ENCODE data around the gene ITPRIPL2.

ITPRIPL2 gene

DNA sequence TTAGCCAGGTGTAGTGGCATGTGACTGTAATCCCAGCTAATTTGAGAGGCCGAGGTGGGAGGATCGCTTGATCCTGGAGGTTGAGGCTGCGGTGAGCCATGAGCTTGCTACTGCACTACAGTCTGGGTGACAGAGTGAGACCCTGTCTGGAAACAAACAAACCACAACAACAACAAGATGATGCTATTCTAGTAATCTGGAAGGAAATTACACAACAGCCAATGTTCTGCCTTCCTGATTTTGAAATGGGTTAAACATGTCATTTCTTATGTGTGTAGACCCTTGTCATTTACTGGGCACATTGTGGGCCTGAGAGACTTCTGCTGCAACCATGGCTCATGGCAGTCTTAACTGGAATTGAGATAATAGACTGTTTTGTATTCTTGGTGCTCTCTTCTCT, 40.4 kb upstream of the ITPRIPL2 start:
- no peak overlapping the region for H2AK5ac ChIP-seq (ENCODE audit: low read length)

DNA sequence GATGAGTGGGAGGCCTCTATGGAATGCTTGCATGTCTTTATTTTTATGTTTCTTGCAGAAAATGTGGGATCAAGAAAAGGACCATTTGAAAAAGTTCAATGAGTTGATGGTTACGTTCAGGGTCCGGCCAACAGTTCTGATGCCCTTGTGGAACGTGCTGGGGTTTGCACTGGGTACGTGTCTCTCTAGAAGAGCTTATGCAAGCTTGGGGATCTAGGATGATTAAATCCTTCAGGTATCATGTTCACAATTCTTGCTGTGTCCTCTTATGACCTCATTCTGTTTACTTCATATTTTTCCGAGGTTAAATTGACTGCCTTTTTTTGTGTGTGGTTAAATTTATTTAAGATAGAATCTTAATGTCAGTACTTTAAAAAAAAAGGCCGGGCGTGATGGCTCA, 39.9 kb upstream of the ITPRIPL2 start:
- H3K9ac ChIP-seq (ENCODE audit: low read length), result no peak overlapping the region
- no peak for DNase-seq
- H2AK5ac ChIP-seq (ENCODE audit: low read length), result no peak overlapping the region
- H4K5ac ChIP-seq (ENCODE audit: low read length), result no peak overlapping the region
- H3K18ac ChIP-seq (ENCODE audit: low read length), result no peak overlapping the region
- H3K27ac ChIP-seq (ENCODE audit: low read depth, low read length), result no peak overlapping the region
- no peaks in the 10 kb centered on the region for H3K27me3 ChIP-seq (ENCODE audit: insufficient read depth, low read length, poor library complexity)
- no peaks in the 10 kb centered on the region for H3K36me3 ChIP-seq (ENCODE audit: control insufficient read depth, insufficient read depth, low read length)
- H3K4me2 ChIP-seq (ENCODE audit: low read length), result no peak overlapping the region
- no peak overlapping the region for H3K4ac ChIP-seq (ENCODE audit: low read depth, low read length)
- no peak overlapping the region for H2BK120ac ChIP-seq (ENCODE audit: low read depth, low read length)
- no peak overlapping the region for H4K8ac ChIP-seq (ENCODE audit: low read depth, low read length)
- H3K23ac ChIP-seq (ENCODE audit: low read length), result no peak overlapping the region
- no peak overlapping the region for H2BK5ac ChIP-seq (ENCODE audit: low read length)
- H3K79me1 ChIP-seq (ENCODE audit: low read length), result no peaks in the 10 kb centered on the region
- no CpG with 5 or more reads among the region's 7 CpGs for WGBS (ENCODE audit: extremely low coverage, insufficient coverage, low lambda C conversion rate)
- H3K4me3 ChIP-seq (ENCODE audit: low read length), result no peak overlapping the region
- H2BK15ac ChIP-seq (replicated peaks; ENCODE audit: low read depth), result no peak overlapping the region
- H3K4me1 ChIP-seq (ENCODE audit: control insufficient read depth, low read depth, low read length), result no peaks in the 10 kb centered on the region
- H3K79me2 ChIP-seq (ENCODE audit: control insufficient read depth, insufficient read depth, low read length), result no peaks in the 10 kb centered on the region
- no peak overlapping the region for H3K56ac ChIP-seq (ENCODE audit: low read length)

More for the DNA sequence above, 40.4 kb upstream of the ITPRIPL2 start:
- Histone ChIP-seq H3K23ac (ENCODE audit: low read length) (no peak overlapping the region), H3K4ac (ENCODE audit: low read depth, low read length) (no peak overlapping the region), H4K5ac (ENCODE audit: low read length) (no peak overlapping the region), H3K27me3 (ENCODE audit: insufficient read depth, low read length, poor library complexity) (no peaks in the 10 kb centered on the region), H2BK15ac (replicated peaks; ENCODE audit: low read depth) (no peak overlapping the region), H3K79me2 (ENCODE audit: control insufficient read depth, insufficient read depth, low read length) (no peaks in the 10 kb centered on the region), H2BK5ac (ENCODE audit: low read length) (no peak overlapping the region), H3K79me1 (ENCODE audit: low read length) (no peaks in the 10 kb centered on the region), H3K4me2 (ENCODE audit: low read length) (no peak overlapping the region), H3K4me1 (ENCODE audit: control insufficient read depth, low read depth, low read length) (no peaks in the 10 kb centered on the region), H3K4me3 (ENCODE audit: low read length) (no peak overlapping the region), H3K36me3 (ENCODE audit: control insufficient read depth, insufficient read depth, low read length) (no peaks in the 10 kb centered on the region), H3K18ac (ENCODE audit: low read length) (no peak overlapping the region), H3K27ac (ENCODE audit: low read depth, low read length) (no peak overlapping the region), H4K8ac (ENCODE audit: low read depth, low read length) (no peak overlapping the region), H3K56ac (ENCODE audit: low read length) (no peak overlapping the region), H2BK120ac (ENCODE audit: low read depth, low read length) (no peak overlapping the region), H3K9ac (ENCODE audit: low read length) (no peak overlapping the region)
- DNase-seq, result no peak
- no CpG with 5 or more reads among the region's 3 CpGs for WGBS (ENCODE audit: extremely low coverage, insufficient coverage, low lambda C conversion rate)

DNA sequence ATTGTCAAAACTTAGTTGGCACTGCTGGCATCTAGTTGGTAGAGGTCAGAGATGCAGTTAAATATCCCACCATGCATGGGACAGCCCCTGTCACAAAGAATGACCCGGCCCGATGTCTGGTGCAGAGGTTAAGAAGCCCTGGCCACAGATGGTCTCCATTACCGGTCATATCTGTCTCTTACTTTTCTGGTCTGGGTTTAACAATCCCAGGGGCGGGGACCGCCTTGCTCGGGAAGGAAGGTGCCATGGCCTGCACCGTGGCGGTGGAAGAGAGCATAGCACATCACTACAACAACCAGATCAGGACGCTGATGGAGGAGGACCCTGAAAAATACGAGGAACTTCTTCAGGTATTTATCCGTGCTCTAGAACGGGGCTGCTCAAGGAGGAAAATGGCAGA, 38.3 kb upstream of the ITPRIPL2 start:
- Histone ChIP-seq H3K4me1 (ENCODE audit: control insufficient read depth, low read depth, low read length) (no peaks in the 10 kb centered on the region), H3K4ac (ENCODE audit: low read depth, low read length) (no peak overlapping the region), H3K27ac (ENCODE audit: low read depth, low read length) (no peak overlapping the region), H3K4me2 (ENCODE audit: low read length) (no peak overlapping the region), H3K79me1 (ENCODE audit: low read length) (no peaks in the 10 kb centered on the region), H4K5ac (ENCODE audit: low read length) (no peak overlapping the region), H3K9ac (ENCODE audit: low read length) (no peak overlapping the region), H3K36me3 (ENCODE audit: control insufficient read depth, insufficient read depth, low read length) (no peaks in the 10 kb centered on the region), H3K56ac (ENCODE audit: low read length) (no peak overlapping the region), H3K4me3 (ENCODE audit: low read length) (no peak overlapping the region), H3K79me2 (ENCODE audit: control insufficient read depth, insufficient read depth, low read length) (no peaks in the 10 kb centered on the region), H2BK15ac (replicated peaks; ENCODE audit: low read depth) (no peak overlapping the region), H4K8ac (ENCODE audit: low read depth, low read length) (no peak overlapping the region), H3K18ac (ENCODE audit: low read length) (no peak overlapping the region), H2BK120ac (ENCODE audit: low read depth, low read length) (no peak overlapping the region), H2BK5ac (ENCODE audit: low read length) (no peak overlapping the region), H3K23ac (ENCODE audit: low read length) (no peak overlapping the region), H3K27me3 (ENCODE audit: insufficient read depth, low read length, poor library complexity) (no peaks in the 10 kb centered on the region), H2AK5ac (ENCODE audit: low read length) (no peak overlapping the region)
- DNase-seq, result no peak
- no CpG with 5 or more reads among the region's 12 CpGs for WGBS (ENCODE audit: extremely low coverage, insufficient coverage, low lambda C conversion rate)

DNA sequence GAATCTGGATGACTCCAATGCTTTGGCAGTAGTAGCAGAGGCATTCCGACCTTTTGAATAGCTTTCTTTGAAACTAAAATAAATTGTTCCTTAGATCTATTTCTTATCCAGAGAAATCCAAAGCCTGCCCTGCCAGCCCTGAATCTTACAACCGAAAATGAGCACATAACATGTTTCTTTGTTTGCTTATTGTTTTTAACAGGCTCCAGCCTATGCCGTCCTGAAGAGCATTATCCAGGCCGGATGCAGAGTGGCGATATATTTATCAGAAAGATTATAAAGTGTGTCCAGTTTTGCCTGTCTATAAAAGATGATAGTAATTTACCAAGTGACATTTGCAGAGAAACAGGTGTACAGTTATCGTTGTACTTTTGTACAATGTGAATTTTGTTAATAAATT, 35.9 kb upstream of the ITPRIPL2 start:
- H2BK120ac ChIP-seq (ENCODE audit: low read depth, low read length), result no peak overlapping the region
- H3K27me3 ChIP-seq (ENCODE audit: insufficient read depth, low read length, poor library complexity), result no peaks in the 10 kb centered on the region
- no peak overlapping the region for H3K23ac ChIP-seq (ENCODE audit: low read length)
- H3K27ac ChIP-seq (ENCODE audit: low read depth, low read length), result no peak overlapping the region
- no peaks in the 10 kb centered on the region for H3K79me2 ChIP-seq (ENCODE audit: control insufficient read depth, insufficient read depth, low read length)
- H2AK5ac ChIP-seq (ENCODE audit: low read length), result no peak overlapping the region
- no peak overlapping the region for H4K5ac ChIP-seq (ENCODE audit: low read length)
- H3K4me3 ChIP-seq (ENCODE audit: low read length), result no peak overlapping the region
- no peak overlapping the region for H3K56ac ChIP-seq (ENCODE audit: low read length)
- H3K9ac ChIP-seq (ENCODE audit: low read length), result no peak overlapping the region
- H4K8ac ChIP-seq (ENCODE audit: low read depth, low read length), result no peak overlapping the region
- no peak for DNase-seq
- no peak overlapping the region for H3K4ac ChIP-seq (ENCODE audit: low read depth, low read length)
- 100% methylated on average over 1 of the region's 6 CpGs for WGBS (ENCODE audit: extremely low coverage, insufficient coverage, low lambda C conversion rate)
- no peak overlapping the region for H3K4me2 ChIP-seq (ENCODE audit: low read length)
- H2BK5ac ChIP-seq (ENCODE audit: low read length), result no peak overlapping the region
- H3K18ac ChIP-seq (ENCODE audit: low read length), result no peak overlapping the region
- H2BK15ac ChIP-seq (replicated peaks; ENCODE audit: low read depth), result no peak overlapping the region
- H3K4me1 ChIP-seq (ENCODE audit: control insufficient read depth, low read depth, low read length), result no peaks in the 10 kb centered on the region
- H3K79me1 ChIP-seq (ENCODE audit: low read length), result no peaks in the 10 kb centered on the region
- H3K36me3 ChIP-seq (ENCODE audit: control insufficient read depth, insufficient read depth, low read length), result no peaks in the 10 kb centered on the region

DNA sequence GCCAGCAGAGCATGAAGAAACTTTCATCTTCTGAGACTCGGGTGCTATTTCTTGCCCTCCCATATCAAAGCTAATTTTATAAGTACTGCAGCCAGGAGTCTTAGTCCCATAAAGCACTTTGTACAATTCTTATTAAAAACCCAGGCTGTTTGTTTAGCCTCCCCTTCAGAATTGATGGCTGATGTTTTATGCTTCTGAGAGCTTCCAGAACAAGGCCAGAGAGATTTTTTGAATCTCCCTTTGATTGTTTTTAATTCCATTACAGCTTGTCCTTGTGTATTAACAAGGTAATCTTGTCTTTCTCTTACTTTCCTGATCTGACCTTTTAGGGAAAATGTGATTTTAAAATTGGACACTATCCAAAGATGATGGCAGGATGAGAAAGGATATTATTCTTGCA, 30.1 kb upstream of the ITPRIPL2 start:
- Histone ChIP-seq H3K36me3 (ENCODE audit: control insufficient read depth, insufficient read depth, low read length) (no peaks in the 10 kb centered on the region), H3K18ac (ENCODE audit: low read length) (no peak overlapping the region), H3K56ac (ENCODE audit: low read length) (no peak overlapping the region), H3K4me2 (ENCODE audit: low read length) (no peak overlapping the region), H3K23ac (ENCODE audit: low read length) (no peak overlapping the region), H3K9ac (ENCODE audit: low read length) (no peak overlapping the region), H3K27ac (ENCODE audit: low read depth, low read length) (no peak overlapping the region), H3K4me3 (ENCODE audit: low read length) (no peak overlapping the region), H2BK15ac (replicated peaks; ENCODE audit: low read depth) (no peak overlapping the region), H3K79me2 (ENCODE audit: control insufficient read depth, insufficient read depth, low read length) (no peaks in the 10 kb centered on the region), H4K8ac (ENCODE audit: low read depth, low read length) (no peak overlapping the region), H3K27me3 (ENCODE audit: insufficient read depth, low read length, poor library complexity) (no peaks in the 10 kb centered on the region), H2AK5ac (ENCODE audit: low read length) (no peak overlapping the region), H3K79me1 (ENCODE audit: low read length) (no peaks in the 10 kb centered on the region), H2BK5ac (ENCODE audit: low read length) (no peak overlapping the region), H3K4me1 (ENCODE audit: control insufficient read depth, low read depth, low read length) (no peaks in the 10 kb centered on the region), H2BK120ac (ENCODE audit: low read depth, low read length) (no peak overlapping the region), H3K4ac (ENCODE audit: low read depth, low read length) (no peak overlapping the region), H4K5ac (ENCODE audit: low read length) (no peak overlapping the region)
- no CpG with 5 or more reads among the region's 1 CpG for WGBS (ENCODE audit: extremely low coverage, insufficient coverage, low lambda C conversion rate)
- no peak for DNase-seq

DNA sequence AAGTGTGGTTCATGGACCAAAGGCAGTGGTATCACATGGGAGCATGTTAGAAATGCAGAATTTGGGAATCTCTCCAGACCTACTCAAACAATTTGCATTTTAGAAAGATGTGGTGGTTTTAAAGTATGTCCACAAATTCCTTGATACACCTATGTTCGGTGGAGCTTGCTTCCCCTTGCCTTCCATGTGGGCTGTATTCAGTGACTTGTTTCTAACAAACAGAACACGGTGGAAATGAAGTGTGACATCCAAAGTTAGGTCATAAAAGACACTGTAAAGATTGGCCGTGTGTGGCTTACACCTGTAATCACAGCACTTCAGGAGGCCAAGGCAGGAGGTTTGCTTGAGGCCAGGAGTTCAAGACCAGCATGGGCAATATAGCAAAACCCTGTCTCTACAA, 29.6 kb upstream of the ITPRIPL2 start:
- H2BK15ac ChIP-seq (replicated peaks; ENCODE audit: low read depth), result no peak overlapping the region
- no peak overlapping the region for H3K56ac ChIP-seq (ENCODE audit: low read length)
- H3K9ac ChIP-seq (ENCODE audit: low read length), result no peak overlapping the region
- H2BK5ac ChIP-seq (ENCODE audit: low read length), result no peak overlapping the region
- H3K4ac ChIP-seq (ENCODE audit: low read depth, low read length), result no peak overlapping the region
- no peak overlapping the region for H2AK5ac ChIP-seq (ENCODE audit: low read length)
- no peak overlapping the region for H3K23ac ChIP-seq (ENCODE audit: low read length)
- no peak overlapping the region for H3K18ac ChIP-seq (ENCODE audit: low read length)
- no peak overlapping the region for H3K4me3 ChIP-seq (ENCODE audit: low read length)
- no CpG with 5 or more reads among the region's 3 CpGs for WGBS (ENCODE audit: extremely low coverage, insufficient coverage, low lambda C conversion rate)
- H3K4me2 ChIP-seq (ENCODE audit: low read length), result no peak overlapping the region
- no peaks in the 10 kb centered on the region for H3K79me1 ChIP-seq (ENCODE audit: low read length)
- no peak overlapping the region for H4K5ac ChIP-seq (ENCODE audit: low read length)
- DNase-seq, result no peak
- H3K4me1 ChIP-seq (ENCODE audit: control insufficient read depth, low read depth, low read length), result no peaks in the 10 kb centered on the region
- H3K27me3 ChIP-seq (ENCODE audit: insufficient read depth, low read length, poor library complexity), result no peaks in the 10 kb centered on the region
- no peaks in the 10 kb centered on the region for H3K79me2 ChIP-seq (ENCODE audit: control insufficient read depth, insufficient read depth, low read length)
- no peaks in the 10 kb centered on the region for H3K36me3 ChIP-seq (ENCODE audit: control insufficient read depth, insufficient read depth, low read length)
- H3K27ac ChIP-seq (ENCODE audit: low read depth, low read length), result no peak overlapping the region
- no peak overlapping the region for H4K8ac ChIP-seq (ENCODE audit: low read depth, low read length)
- H2BK120ac ChIP-seq (ENCODE audit: low read depth, low read length), result no peak overlapping the region

All from mesendoderm (in vitro differentiated cells).